Activated CD4-positive, alpha-beta memory T cell treated with anti-CD3 and anti-CD28 coated beads for 36 hours (primary cell): ENCODE measurements around the gene PKD2. TPM values are rescaled to one million over a fixed set of nuclear protein-coding genes. Genes with fewer than 3 reads are reported as not detected.

ENCODE experiments used
- CTCF ChIA-PET: fragments of 350-600 bp; sonication (Branson Sonifier 250); formaldehyde crosslinking; loops from one replicate; lab custom pipeline; 2021; ENCODE audit warnings: antibody characterized with exemption, inconsistent platforms; lab: Charles Lee
- POLR2A ChIA-PET: fragments of 350-600 bp; sonication (Branson Sonifier 250); formaldehyde crosslinking; loops from one replicate; lab custom pipeline; 2021; ENCODE audit warnings: antibody characterized with exemption; lab: Charles Lee
- DNase-seq: peaks from one replicate; pipeline ENCODE4 v3.0.0-alpha.2; 2020
- H3K27ac Mint-ChIP-seq: one replicate; pipeline ENCODE4 v1.8.0; 2021; ENCODE audit warnings: mixed read lengths
- H3K27me3 Mint-ChIP-seq: one replicate; pipeline ENCODE4 v1.8.0; 2021; ENCODE audit warnings: mixed read lengths
- H3K36me3 Mint-ChIP-seq: one replicate; pipeline ENCODE4 v1.8.0; 2021; ENCODE audit warnings: mixed read lengths
- H3K4me1 Mint-ChIP-seq: one replicate; pipeline ENCODE4 v1.8.0; 2021; ENCODE audit warnings: low read depth, mixed read lengths
- H3K4me3 Mint-ChIP-seq: one replicate; pipeline ENCODE4 v1.8.0; 2021; ENCODE audit warnings: mild to moderate bottlenecking, mixed read lengths
- H3K9me3 Mint-ChIP-seq: one replicate; pipeline ENCODE4 v1.8.0; 2021; ENCODE audit warnings: mixed read lengths
- intact Hi-C: fragments of 100-400 bp; cut with micrococcal nuclease; formaldehyde crosslinking; loops from one replicate; pipeline ENCODE4 v1.15.1; 2023
- total RNA-seq, 2 experiments: library from RNA; stranded (reverse); gene quantifications; one replicate each; pipeline ENCODE4 v1.2.3, GENCODE V29; 2021

Gene PKD2
- total RNA-seq, 2 experiments from 2014 or later = 4.0 to 4.2 TPM

DNA sequence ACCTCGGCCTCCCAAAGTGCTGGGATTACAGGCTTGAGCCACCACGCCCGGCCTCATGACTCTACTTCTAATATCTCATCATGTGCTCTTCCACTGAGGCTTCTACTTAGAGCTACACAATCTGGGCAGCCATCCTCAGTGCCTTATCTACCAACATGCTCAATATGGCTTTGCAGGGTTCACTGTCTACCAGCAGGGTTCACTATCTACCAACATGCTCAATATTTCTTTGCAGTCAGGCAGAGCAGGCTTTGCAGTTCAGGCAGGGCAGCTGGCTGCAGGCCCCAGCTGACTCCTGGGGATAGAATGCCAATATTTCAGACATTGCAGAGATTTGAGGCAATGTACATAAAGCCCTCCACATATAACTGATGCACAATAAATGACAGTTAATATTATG is 47.5 kb downstream of the PKD2 start:
- ChIA-PET CTCF (interaction anchor here (0.7 to 1.6 kb wide), 3 partner anchors 22 to 209 kb away, joined by 3 to 7 read pairs (median 5); no protein-coding TSS in a partner anchor), POLR2A (no interaction called here)
- H3K27ac Mint-ChIP-seq = no peak overlapping the region
- H3K4me3 Mint-ChIP-seq = no peak overlapping the region
- H3K9me3 Mint-ChIP-seq = no peaks in the 10 kb centered on the region
- H3K27me3 Mint-ChIP-seq = no peaks in the 10 kb centered on the region
- H3K4me1 Mint-ChIP-seq = no peaks in the 10 kb centered on the region
- DNase-seq = peak; percentile 10
- intact Hi-C loops = no loop called here
- peaks cover 3% of the 10 kb centered on the region for H3K36me3 Mint-ChIP-seq

DNA sequence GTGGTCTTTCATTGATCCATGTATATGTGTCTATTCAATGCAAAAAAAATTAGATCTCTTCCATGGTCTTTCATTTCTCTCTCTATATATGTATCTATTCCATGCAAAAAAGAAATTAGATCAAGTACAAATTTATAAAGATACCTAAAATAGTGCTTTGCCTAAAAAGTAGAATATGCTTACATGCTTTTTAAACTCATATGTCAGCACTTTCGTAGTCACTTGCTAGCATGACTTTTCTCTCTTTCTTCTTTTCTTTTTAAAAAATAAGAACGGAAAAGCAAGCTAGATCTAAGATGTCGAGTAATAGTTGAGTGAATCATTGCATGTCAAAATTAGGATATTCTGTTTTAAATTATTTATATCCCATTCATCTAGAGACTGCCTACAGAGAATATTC is 50.9 kb downstream of the PKD2 start:
- no peaks in the 10 kb centered on the region for H3K9me3 Mint-ChIP-seq
- no peaks in the 10 kb centered on the region for H3K27me3 Mint-ChIP-seq

DNA sequence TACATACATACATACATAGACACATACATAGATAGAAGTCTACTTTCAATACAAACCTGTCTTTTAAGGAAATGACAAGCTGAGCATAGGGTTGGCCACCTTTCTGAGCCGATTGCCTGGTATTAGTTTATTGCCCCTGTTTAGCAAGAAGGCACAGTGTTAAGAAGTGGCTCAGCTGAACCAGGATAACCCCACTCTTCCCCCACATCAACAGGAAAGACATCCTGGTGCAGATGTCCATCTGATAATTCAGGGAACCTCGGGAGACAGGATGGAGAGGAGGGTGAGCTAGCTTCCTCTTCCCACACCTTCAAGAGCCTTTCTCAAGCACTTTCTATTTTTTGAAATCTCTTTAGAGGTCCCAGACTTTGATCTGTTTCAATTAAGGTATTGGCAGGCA is 52.3 kb downstream of the PKD2 start:
- intact Hi-C loops = no loop called here
- ChIA-PET POLR2A (no interaction called here), CTCF (interaction anchor here (1.0 to 1.3 kb wide), 2 partner anchors 152 to 159 kb away, joined by 4 to 5 read pairs; no protein-coding TSS in a partner anchor)
- Mint-ChIP-seq H3K9me3 (no peaks in the 10 kb centered on the region), H3K4me3 (no peak overlapping the region), H3K36me3 (no peaks in the 10 kb centered on the region), H3K4me1 (no peaks in the 10 kb centered on the region), H3K27ac (no peak overlapping the region), H3K27me3 (no peaks in the 10 kb centered on the region)
- DNase-seq = no peak

More for the DNA sequence above, 50.9 kb downstream of the PKD2 start:
- no peak overlapping the region for H3K27ac Mint-ChIP-seq
- ChIA-PET POLR2A (no interaction called here), CTCF (no interaction called here)
- H3K4me3 Mint-ChIP-seq = no peak overlapping the region
- intact Hi-C loops = no loop called here
- no peak for DNase-seq
- H3K36me3 Mint-ChIP-seq = peaks cover 1% of the 10 kb centered on the region
- H3K4me1 Mint-ChIP-seq = no peaks in the 10 kb centered on the region

DNA sequence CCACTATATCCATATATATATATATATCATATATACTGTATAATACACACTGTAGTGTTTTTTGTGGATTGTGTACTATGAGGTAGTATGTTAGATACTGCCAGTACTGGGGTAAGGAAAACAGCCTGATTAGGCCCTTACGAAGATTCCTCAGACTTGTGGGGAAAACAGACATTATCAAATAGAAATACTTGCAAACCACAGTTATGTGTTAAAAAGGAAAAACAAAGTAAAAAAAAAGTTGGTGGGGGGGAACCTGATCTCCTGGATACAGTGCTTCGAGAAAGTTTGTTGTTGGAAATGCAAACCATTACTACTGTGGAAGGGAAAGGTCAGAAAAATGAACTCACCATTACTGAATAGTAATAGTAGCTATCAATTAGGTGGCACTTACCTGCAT is 53.0 kb downstream of the PKD2 start:
- Mint-ChIP-seq H3K36me3 (peaks cover 3% of the 10 kb centered on the region), H3K9me3 (no peaks in the 10 kb centered on the region), H3K4me1 (no peaks in the 10 kb centered on the region), H3K4me3 (no peak overlapping the region), H3K27ac (no peak overlapping the region), H3K27me3 (no peaks in the 10 kb centered on the region)
- intact Hi-C loops = no loop called here
- ChIA-PET POLR2A (no interaction called here), CTCF (interaction anchor here (1.0 kb wide), 1 partner anchor 159 kb away, joined by 4 read pairs; no protein-coding TSS in a partner anchor)
- no peak for DNase-seq

DNA sequence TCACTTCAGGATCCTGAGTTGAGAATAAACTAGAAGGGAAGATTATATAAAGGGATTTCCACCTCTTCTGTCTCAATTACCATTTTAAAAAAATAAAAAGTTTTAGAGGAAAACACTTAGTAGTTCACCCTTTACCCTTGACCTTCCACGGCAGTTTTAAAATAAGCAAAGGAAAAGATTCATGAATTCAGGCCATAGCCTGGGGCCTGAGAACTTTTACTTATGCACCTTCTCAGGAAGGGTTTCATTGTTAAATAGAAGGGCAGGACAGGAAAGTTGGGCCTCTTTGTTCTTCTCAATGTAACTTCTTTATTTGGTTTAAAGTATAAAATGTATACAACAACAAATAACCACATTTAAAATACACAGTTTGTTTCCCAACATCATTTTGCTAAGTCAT is 54.9 kb downstream of the PKD2 start:
- Mint-ChIP-seq H3K4me3 (no peak overlapping the region), H3K9me3 (no peaks in the 10 kb centered on the region), H3K36me3 (peaks cover 14% of the 10 kb centered on the region), H3K27me3 (no peaks in the 10 kb centered on the region), H3K27ac (no peak overlapping the region), H3K4me1 (no peaks in the 10 kb centered on the region)
- intact Hi-C loops = no loop called here
- ChIA-PET CTCF (no interaction called here), POLR2A (no interaction called here)
- no peak for DNase-seq

DNA sequence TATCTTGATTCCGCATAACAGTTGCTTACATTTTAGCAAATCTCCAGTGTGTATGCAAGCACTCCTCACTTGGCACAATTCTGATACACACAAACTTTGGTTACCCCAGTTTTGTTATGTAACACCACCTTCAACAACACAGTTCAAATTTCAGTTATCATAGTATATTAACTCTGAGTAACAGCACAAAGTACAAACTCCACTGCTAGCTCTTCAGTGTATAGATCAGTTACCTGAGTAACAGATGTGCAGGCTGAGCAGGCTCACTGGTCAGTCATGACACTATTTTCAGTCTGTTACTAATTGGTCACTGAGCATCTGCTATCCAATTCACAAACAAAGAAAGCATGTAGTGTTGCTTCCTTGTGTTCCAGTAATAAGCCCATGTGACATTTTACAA is 55.4 kb downstream of the PKD2 start:
- Mint-ChIP-seq H3K27me3 (no peaks in the 10 kb centered on the region), H3K4me3 (no peak overlapping the region), H3K9me3 (no peaks in the 10 kb centered on the region), H3K4me1 (no peaks in the 10 kb centered on the region), H3K36me3 (peaks cover 19% of the 10 kb centered on the region), H3K27ac (no peak overlapping the region)
- CTCF ChIA-PET = no interaction called here
- intact Hi-C loops = no loop called here
- no peak for DNase-seq
- POLR2A ChIA-PET = no interaction called here

DNA sequence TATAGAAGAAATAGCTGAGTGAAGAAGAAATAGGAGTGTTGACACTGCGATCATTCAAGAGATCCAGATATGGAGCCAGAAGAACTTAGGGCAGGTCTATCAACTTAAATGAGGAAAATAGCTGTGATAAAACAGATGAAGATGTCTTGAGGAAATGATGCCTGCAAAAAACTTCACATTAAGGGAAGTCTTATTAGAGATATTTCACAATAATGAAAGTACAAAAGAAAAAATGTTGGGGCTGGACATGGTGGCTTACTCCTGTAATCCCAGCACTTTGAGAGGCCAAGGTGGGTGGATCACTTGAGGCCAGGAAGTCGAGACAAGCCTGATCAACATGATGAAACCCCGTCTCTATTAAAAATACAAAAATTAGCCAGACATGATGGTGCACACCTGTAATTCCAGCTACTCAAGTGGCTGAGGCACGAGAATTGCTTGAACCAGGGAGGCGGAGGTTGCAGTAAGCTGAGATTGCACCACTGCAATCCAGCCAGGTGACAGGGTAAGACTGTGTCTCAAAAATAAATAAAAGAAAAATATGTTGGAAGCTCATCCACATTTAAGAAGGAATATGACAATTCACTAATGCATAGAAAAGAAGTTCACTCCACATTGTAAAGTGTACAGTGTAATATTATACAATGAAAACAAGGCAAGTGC is 56.3 kb downstream of the PKD2 start:
- no peak overlapping the region for H3K4me3 Mint-ChIP-seq
- ChIA-PET CTCF (no interaction called here), POLR2A (no interaction called here)
- DNase-seq = no peak
- no peak overlapping the region for H3K27ac Mint-ChIP-seq
- H3K4me1 Mint-ChIP-seq = no peaks in the 10 kb centered on the region
- peaks cover 3% of the 10 kb centered on the region for H3K9me3 Mint-ChIP-seq
- peaks cover 25% of the 10 kb centered on the region for H3K36me3 Mint-ChIP-seq
- H3K27me3 Mint-ChIP-seq = no peaks in the 10 kb centered on the region
- intact Hi-C loops = no loop called here

DNA sequence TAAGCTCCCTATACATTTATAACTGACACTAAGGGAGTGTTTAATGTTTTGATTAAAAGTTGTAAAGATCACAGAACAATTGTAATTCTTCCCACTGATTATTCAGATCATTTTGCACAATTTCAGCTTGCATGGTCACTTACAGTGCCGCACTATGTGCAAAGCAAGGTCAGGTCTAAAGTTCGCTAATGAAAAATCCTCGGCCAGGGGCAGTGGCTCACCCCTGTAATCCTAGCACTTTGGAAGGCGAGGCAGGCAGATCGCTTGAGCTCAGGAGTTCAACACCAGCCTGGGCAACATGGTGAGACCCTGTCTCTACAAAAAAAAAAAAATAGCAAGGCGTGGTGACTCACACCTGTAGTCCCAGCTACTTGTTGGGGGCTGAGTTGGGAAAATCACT is 57.0 kb downstream of the PKD2 start:
- Mint-ChIP-seq H3K9me3 (peaks cover 3% of the 10 kb centered on the region), H3K27ac (no peak overlapping the region), H3K36me3 (peaks cover 25% of the 10 kb centered on the region), H3K4me1 (no peaks in the 10 kb centered on the region), H3K4me3 (no peak overlapping the region), H3K27me3 (no peaks in the 10 kb centered on the region)
- DNase-seq = no peak
- ChIA-PET POLR2A (no interaction called here), CTCF (no interaction called here)
- intact Hi-C loops = no loop called here

DNA sequence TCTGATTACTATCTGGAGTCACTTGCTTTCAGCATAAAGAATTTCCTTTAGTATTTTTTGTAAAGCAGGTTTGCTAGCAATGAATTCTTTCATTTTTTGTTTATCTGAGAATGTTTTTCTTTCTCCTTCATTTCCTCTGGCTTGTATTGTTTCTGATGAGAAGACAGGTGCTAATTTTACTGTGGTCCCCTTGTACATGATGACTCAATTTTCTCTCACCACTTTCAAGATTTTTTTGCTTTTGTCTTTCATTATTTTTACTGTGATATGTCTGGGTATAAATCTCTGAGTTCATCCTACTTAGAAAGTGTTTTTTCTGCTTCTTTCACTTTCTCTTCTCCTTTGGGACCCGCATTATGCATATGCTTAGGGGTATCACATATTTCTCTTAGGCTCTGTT is 62.6 kb downstream of the PKD2 start:
- POLR2A ChIA-PET = no interaction called here
- Mint-ChIP-seq H3K27ac (no peak overlapping the region), H3K4me1 (no peaks in the 10 kb centered on the region), H3K4me3 (no peak overlapping the region), H3K27me3 (no peaks in the 10 kb centered on the region), H3K36me3 (peaks cover 48% of the 10 kb centered on the region), H3K9me3 (peaks cover 15% of the 10 kb centered on the region)
- intact Hi-C loops = no loop called here
- DNase-seq = no peak
- CTCF ChIA-PET = interaction anchor here (1.4 kb wide), 1 partner anchor 37 kb away, joined by 4 read pairs; no protein-coding TSS in a partner anchor

DNA sequence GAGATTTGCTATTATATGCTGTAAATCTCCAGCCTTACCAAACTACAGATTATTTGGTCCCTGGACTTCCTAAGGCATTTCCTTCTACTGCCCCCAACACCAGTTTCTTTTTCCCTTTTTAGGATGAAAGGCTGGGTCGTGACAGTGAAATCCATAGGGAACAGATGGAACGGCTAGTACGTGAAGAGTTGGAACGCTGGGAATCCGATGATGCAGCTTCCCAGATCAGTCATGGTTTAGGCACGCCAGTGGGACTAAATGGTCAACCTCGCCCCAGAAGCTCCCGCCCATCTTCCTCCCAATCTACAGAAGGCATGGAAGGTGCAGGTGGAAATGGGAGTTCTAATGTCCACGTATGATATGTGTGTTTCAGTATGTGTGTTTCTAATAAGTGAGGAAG is 67.9 kb downstream of the PKD2 start:
- intact Hi-C loops = no loop called here
- no peak for DNase-seq
- ChIA-PET POLR2A (no interaction called here), CTCF (no interaction called here)
- peaks cover 12% of the 10 kb centered on the region for H3K9me3 Mint-ChIP-seq
- H3K4me1 Mint-ChIP-seq = no peaks in the 10 kb centered on the region
- H3K36me3 Mint-ChIP-seq = peaks cover 30% of the 10 kb centered on the region
- H3K27me3 Mint-ChIP-seq = no peaks in the 10 kb centered on the region
- H3K27ac Mint-ChIP-seq = no peak overlapping the region
- H3K4me3 Mint-ChIP-seq = no peak overlapping the region

DNA sequence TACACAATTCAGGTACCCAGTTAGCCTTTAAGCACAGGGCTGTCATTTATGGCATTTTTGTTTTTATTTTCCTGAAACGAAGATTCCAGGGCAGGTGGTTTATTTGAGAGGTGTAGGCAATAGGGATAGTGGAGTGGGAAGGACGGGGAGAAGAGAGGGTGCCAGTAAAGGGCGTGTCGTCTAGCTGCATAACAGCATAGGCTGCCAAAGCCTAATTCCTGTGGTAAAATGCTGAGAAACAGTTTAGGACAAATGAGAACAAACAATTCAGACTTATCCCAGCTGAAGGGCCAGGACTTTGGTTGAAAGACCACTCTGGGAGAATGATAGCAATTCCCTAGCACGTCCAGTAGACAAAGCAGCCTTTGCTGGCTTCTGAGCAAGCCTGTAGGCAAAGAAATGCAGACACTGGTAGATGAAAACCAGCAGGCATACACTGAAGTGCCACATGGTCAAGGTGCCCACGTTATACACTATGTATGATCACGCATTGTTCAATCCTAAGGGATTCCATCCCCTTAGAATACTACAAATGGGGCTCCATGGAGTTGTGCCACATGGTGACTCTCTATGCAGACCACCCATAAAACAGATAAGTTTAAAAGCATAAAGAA is 70.6 kb downstream of the PKD2 start:
- Mint-ChIP-seq H3K4me3 (no peak overlapping the region), H3K9me3 (no peaks in the 10 kb centered on the region), H3K27ac (no peak overlapping the region), H3K36me3 (peaks cover 11% of the 10 kb centered on the region), H3K27me3 (no peaks in the 10 kb centered on the region), H3K4me1 (no peaks in the 10 kb centered on the region)
- CTCF ChIA-PET = no interaction called here
- intact Hi-C loops = no loop called here
- no peak for DNase-seq
- POLR2A ChIA-PET = no interaction called here

DNA sequence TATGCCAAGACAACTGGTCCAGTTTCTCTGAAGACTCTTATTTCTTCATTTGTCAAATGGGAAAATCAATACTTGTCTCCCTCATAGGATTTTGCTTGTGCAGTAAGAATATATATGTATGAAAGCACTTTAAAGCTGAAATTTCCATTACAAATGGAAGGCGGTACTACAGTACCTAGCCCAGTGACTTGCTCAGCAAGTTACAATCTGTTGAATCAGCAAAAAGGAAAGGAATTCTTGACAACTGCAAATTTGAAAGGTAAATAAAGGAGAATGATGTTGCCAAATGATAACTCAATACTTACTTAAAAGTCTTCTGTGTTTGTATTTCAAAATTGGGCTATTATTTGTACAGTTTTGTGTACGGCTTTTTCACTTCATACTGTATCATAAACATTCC is 71.1 kb downstream of the PKD2 start:
- H3K27ac Mint-ChIP-seq = no peak overlapping the region
- peaks cover 11% of the 10 kb centered on the region for H3K36me3 Mint-ChIP-seq
- H3K27me3 Mint-ChIP-seq = no peaks in the 10 kb centered on the region
- CTCF ChIA-PET = no interaction called here
- intact Hi-C loops = no loop called here
- no peak overlapping the region for H3K4me3 Mint-ChIP-seq
- POLR2A ChIA-PET = no interaction called here
- DNase-seq = no peak
- no peaks in the 10 kb centered on the region for H3K9me3 Mint-ChIP-seq
- no peaks in the 10 kb centered on the region for H3K4me1 Mint-ChIP-seq

DNA sequence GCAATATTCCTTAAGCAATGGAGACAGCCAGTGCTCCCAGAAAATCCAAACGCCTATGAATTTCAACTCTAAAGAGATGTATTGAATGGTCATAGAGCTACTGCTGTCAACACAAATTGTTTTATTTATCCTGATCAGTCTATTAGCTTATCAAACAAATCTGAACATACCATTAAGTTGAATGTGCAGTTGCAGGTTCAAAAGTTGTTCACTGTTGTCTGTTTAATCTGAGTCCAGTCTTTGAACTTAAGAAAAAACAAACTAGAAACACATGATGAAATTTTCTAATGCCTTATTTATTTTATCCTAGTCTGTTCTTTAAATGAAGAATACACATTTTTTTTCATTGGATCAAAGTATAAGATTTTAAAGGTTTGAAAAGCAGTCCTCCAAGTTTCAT is 73.2 kb downstream of the PKD2 start:
- Mint-ChIP-seq H3K36me3 (peaks cover 4% of the 10 kb centered on the region), H3K4me1 (no peaks in the 10 kb centered on the region), H3K4me3 (no peak overlapping the region)

More for the DNA sequence above, 73.2 kb downstream of the PKD2 start:
- Mint-ChIP-seq H3K9me3 (no peaks in the 10 kb centered on the region), H3K27ac (no peak overlapping the region), H3K27me3 (no peaks in the 10 kb centered on the region)
- CTCF ChIA-PET = no interaction called here
- intact Hi-C loops = no loop called here
- no peak for DNase-seq
- POLR2A ChIA-PET = no interaction called here
